ENCODE measurements around the gene ATP2B2. TPM values are rescaled to one million over a fixed set of nuclear protein-coding genes. Genes with fewer than 3 reads are reported as not detected.
A peak's percentile ranks its signal among the peaks of the same experiment; 100 is the strongest.

The ATP2B2 gene
- total and polyA plus RNA-seq, 9 of the 15 experiments (the other 6 are each of a cell fraction or from before 2014, with no cell fraction given): 0.06 TPM; not detected in 8

GRCh38 chr3:10437995-10438901, 67.1 kb downstream of the ATP2B2 start:
- CTCF ChIA-PET (ENCODE audit: low intra/inter-chr PET ratio): no interaction called here
- TF ChIP-seq SREBF1 (IDR thresholded peaks at IDR 0.05; ENCODE audit: borderline replicate concordance, low read depth, low read length): no peak
- TF ChIP-seq, protein P1, sequence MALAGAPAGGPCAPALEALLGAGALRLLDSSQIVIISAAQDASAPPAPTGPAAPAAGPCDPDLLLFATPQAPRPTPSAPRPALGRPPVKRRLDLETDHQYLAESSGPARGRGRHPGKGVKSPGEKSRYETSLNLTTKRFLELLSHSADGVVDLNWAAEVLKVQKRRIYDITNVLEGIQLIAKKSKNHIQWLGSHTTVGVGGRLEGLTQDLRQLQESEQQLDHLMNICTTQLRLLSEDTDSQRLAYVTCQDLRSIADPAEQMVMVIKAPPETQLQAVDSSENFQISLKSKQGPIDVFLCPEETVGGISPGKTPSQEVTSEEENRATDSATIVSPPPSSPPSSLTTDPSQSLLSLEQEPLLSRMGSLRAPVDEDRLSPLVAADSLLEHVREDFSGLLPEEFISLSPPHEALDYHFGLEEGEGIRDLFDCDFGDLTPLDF (CRISPR knock-in tag; IDR thresholded peaks at IDR 0.05): no peak
- no peak for TF ChIP-seq MTA1 (IDR thresholded peaks at IDR 0.05; ENCODE audit: borderline replicate concordance)
- no peak for TF ChIP-seq KHSRP (IDR thresholded peaks at IDR 0.05)
- no peak for TF ChIP-seq PURB (CRISPR knock-in tag; IDR thresholded peaks at IDR 0.05; ENCODE audit: low read depth)
- TF ChIP-seq ILK (tag; IDR thresholded peaks at IDR 0.05; ENCODE audit: borderline replicate concordance, low read depth): no peak
- TF ChIP-seq, protein P2, sequence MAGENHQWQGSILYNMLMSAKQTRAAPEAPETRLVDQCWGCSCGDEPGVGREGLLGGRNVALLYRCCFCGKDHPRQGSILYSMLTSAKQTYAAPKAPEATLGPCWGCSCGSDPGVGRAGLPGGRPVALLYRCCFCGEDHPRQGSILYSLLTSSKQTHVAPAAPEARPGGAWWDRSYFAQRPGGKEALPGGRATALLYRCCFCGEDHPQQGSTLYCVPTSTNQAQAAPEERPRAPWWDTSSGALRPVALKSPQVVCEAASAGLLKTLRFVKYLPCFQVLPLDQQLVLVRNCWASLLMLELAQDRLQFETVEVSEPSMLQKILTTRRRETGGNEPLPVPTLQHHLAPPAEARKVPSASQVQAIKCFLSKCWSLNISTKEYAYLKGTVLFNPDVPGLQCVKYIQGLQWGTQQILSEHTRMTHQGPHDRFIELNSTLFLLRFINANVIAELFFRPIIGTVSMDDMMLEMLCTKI (IDR thresholded peaks at IDR 0.05; ENCODE audit: partially characterized antibody): no peak
- no peak for TF ChIP-seq SIRT6 (IDR thresholded peaks at IDR 0.05; ENCODE audit: low read depth, low read length)
- no peak for TF ChIP-seq TCF7L2 (IDR thresholded peaks at IDR 0.05; ENCODE audit: low read depth, low read length)
- TF ChIP-seq MYC (IDR thresholded peaks at IDR 0.05; ENCODE audit: low read depth, low read length): no peak
- TF ChIP-seq MYC (CRISPR knock-in tag; IDR thresholded peaks at IDR 0.05; ENCODE audit: borderline replicate concordance, low read depth): no peak
- no peak for TF ChIP-seq ZNF133 (CRISPR knock-in tag; IDR thresholded peaks at IDR 0.05)
- TF ChIP-seq PHF20 (IDR thresholded peaks at IDR 0.05; ENCODE audit: partially characterized antibody): no peak
- no peak for TF ChIP-seq ADNP (tag; IDR thresholded peaks at IDR 0.05)
- TF ChIP-seq XRCC3 (IDR thresholded peaks at IDR 0.05): no peak
- TF ChIP-seq, protein P3, sequence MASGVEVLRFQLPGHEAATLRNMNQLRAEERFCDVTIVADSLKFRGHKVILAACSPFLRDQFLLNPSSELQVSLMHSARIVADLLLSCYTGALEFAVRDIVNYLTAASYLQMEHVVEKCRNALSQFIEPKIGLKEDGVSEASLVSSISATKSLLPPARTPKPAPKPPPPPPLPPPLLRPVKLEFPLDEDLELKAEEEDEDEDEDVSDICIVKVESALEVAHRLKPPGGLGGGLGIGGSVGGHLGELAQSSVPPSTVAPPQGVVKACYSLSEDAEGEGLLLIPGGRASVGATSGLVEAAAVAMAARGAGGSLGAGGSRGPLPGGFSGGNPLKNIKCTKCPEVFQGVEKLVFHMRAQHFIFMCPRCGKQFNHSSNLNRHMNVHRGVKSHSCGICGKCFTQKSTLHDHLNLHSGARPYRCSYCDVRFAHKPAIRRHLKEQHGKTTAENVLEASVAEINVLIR (CRISPR knock-in tag; IDR thresholded peaks at IDR 0.05): no peak
- no peak for TF ChIP-seq POLR2H (tag; IDR thresholded peaks at IDR 0.05; ENCODE audit: low read depth)
- no peak for TF ChIP-seq ZFPM2 (CRISPR knock-in tag; IDR thresholded peaks at IDR 0.05)
- TF ChIP-seq ZBTB1 (CRISPR knock-in tag; IDR thresholded peaks at IDR 0.05; ENCODE audit: borderline replicate concordance, low read depth): no peak
- no peak for TF ChIP-seq ZNF239 (CRISPR knock-in tag; IDR thresholded peaks at IDR 0.05)

More at GRCh38 chr3:10437995-10438901, 67.1 kb downstream of the ATP2B2 start:
- in situ Hi-C loops (cut with MboI) (no loop called here), intact Hi-C loops (cut with micrococcal nuclease) (no loop called here)
- H2AFZ ChIP-seq (ENCODE audit: low read depth, low read length): no peak overlapping the region
- peaks cover 6% of the 10 kb centered on the region for H4K20me1 ChIP-seq (replicated peaks; ENCODE audit: control insufficient read depth, insufficient read depth, low read length)
- H3K27ac ChIP-seq (ENCODE audit: extremely low read depth, low read depth, low read length): no peak overlapping the region
- no peaks in the 10 kb centered on the region for H3K9me3 ChIP-seq (replicated peaks; ENCODE audit: control insufficient read depth, insufficient read depth, low read depth, low read length)
- DNase-seq (ENCODE audit: extremely low read depth in 1 of 4, low spot score in 3 of 4) (peak; percentile 55 to 79 (median 64)), ATAC-seq (peak; percentile 67), FAIRE-seq (peak; percentile 84)
- H3K4me3 ChIP-seq: no peak overlapping the region
- 2% methylated on average over 16 of the region's 16 CpGs for WGBS (ENCODE audit: insufficient coverage, low coverage, missing lambda C conversion rate)
- H3K36me3 ChIP-seq (ENCODE audit: control insufficient read depth, insufficient read depth, low read length): no peaks in the 10 kb centered on the region
- peak overlapping the region in 1 of 2 experiments; percentile 55; a peak in 1 of 4 replicates for H3K9ac ChIP-seq (ENCODE audit: insufficient read depth in 1 of 2, low read depth in 2 of 2, low read length in 2 of 2)
- H3K4me1 ChIP-seq (replicated peaks in 1 of 2; ENCODE audit: control insufficient read depth in 2 of 2, insufficient read depth in 2 of 2, low read length in 2 of 2): peaks cover 4 to 9% of the 10 kb centered on the region in 2 experiments; a peak in 2 of 5 replicates
- peaks cover 3% of the 10 kb centered on the region for H3K9me1 ChIP-seq (ENCODE audit: control insufficient read depth, insufficient read depth, low read length)
- no TSS peak for BruUV-seq (replicated peaks)
- no peaks in the 10 kb centered on the region for H3K79me2 ChIP-seq (ENCODE audit: control insufficient read depth, insufficient read depth, low read length)
- POLR2A ChIA-PET: interaction anchor here (0.8 to 1.0 kb wide), 2 partner anchors 12 to 143 kb away, joined by 4 to 5 read pairs; no protein-coding TSS in a partner anchor
- peaks cover 15 to 64% of the 10 kb centered on the region in 2 experiments; a peak in 4 of 5 replicates for H3K27me3 ChIP-seq (ENCODE audit: control insufficient read depth in 2 of 2, insufficient read depth in 2 of 2, low read length in 2 of 2)
- no peak overlapping the region for H3K4me2 ChIP-seq (ENCODE audit: insufficient read depth, low read length)
